HG02763 (cell line): ENCODE data around the gene RIMKLA.

Source experiments
- ATAC-seq: cut with Tn5 transposase; IDR thresholded peaks from one replicate; pipeline ENCODE4 v1.9.1; 2021; ENCODE audit warnings: mild to moderate bottlenecking, moderate library complexity; ENCODE audit not compliant: unreplicated experiment

The RIMKLA gene

DNA sequence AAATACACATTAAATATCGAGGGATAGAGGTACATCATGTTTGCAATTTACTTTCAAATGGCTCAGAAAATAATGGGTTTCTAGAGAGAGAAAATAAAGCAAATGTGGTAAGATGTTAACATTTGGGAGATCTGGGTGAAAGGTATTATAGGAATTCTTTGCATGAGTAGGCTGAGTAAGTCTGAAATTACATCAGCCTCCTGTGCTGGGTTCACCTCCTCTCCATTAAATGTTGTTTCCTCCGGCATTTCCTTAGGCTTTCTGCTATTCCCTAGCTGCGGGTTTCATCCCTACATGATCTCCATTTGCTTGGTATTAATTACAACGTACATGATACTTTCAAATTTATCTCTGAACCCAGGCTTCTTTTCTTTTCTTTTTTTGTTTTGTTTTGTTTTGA is 43.6 kb downstream of the RIMKLA start:
- no peak for ATAC-seq

DNA sequence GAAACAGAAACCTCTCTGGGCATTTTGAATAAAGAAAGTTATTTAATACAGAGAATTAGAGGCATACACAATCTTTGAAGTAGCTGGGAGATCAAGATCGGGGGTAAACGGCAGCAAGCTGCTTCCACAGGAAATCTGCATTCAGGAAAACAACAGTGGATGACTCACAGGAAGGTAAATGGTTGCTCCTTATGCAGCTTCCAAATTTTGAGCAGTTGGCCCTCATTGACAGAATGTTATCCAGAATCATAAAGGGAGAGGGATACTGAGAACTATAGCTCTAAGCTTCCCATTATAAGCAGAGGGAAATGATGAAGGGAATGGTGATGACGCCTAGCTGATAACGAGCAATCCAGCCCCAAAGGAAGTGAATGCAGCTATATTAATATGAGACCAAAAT is 46.6 kb downstream of the RIMKLA start:
- ATAC-seq = no peak

DNA sequence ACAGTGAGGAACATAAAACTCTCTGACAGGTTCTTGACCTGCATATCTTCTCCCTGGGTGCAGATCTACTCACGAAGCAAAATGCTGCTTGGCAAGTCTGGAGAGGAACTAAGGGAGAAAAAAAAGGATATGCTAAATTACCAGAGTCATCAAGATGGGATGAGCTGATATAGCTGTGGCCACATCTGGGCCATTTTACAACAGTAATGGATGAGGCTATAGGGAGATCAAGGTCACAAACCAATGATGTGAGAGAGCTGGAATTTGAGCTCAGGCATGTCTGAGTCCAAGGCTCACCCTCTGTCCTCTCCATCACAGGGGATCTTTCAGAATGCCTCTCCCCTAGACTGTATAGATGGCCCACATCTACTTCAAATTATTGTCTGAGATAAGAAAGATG is 49.0 kb downstream of the RIMKLA start:
- no peak for ATAC-seq

GRCh38 chr1:42430286-42431135 is 49.9 kb downstream of the RIMKLA start:
- no peak for ATAC-seq

GRCh38 chr1:42431514-42431913 is 50.9 kb downstream of the RIMKLA start:
- no peak for ATAC-seq

DNA sequence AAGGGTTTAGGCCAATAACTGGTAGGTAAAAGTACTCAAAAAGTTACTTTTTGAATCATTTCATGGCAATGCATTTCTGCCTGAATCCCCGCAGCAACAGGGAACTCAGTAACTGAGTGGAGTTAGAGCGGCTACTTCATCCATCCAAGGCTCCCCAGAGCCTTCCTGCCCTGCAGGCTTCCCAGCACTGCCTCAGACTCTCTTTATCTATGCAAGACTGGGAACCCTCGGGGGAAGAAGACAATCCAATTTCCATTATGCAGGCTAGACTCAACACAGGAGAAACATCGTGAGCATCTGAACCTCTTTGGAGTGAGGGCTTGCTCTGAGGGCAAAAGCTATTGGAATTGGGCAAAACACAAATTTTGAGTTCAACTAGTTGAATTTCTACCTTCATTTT is 52.1 kb downstream of the RIMKLA start:
- ATAC-seq = no peak

GRCh38 chr1:42433369-42433768 is 52.8 kb downstream of the RIMKLA start:
- no peak for ATAC-seq

DNA sequence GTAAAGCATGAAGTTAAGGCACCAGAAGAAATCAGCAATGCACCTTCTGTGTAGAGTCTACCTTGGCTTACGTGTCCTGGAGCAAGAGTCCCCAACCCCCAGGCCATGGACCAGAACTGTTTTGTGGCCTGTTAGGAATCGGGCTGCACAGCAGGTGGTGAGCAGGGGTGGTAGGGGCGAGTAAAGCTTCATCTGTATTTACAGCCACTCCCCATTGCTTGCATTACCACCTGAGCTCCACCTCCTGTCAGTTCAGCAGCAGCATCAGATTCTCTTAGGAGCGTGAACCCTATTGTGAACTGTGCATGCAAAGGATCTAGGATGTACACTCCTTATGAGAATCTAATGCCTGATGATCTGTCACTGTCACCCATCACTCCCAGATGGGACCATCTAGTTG is 53.7 kb downstream of the RIMKLA start:
- no peak for ATAC-seq

DNA sequence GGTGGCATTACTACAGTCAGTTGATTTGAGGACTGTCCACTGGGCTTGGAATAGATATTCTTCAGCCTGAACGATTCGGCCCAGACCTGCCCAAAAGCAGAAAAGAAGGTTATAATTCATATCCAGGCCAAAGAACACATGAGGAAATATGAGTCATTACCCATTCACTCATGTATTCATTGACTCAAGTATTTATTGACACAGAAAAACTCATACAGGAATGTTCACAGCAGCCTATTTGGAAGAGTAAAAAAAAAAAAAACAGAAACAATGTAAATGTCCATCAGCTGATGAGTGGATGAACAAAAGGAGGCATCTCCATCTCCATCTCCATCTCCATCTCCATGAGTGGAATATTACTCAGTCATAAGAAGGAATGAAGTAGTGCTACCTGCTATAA is 59.3 kb downstream of the RIMKLA start:
- ATAC-seq = no peak

DNA sequence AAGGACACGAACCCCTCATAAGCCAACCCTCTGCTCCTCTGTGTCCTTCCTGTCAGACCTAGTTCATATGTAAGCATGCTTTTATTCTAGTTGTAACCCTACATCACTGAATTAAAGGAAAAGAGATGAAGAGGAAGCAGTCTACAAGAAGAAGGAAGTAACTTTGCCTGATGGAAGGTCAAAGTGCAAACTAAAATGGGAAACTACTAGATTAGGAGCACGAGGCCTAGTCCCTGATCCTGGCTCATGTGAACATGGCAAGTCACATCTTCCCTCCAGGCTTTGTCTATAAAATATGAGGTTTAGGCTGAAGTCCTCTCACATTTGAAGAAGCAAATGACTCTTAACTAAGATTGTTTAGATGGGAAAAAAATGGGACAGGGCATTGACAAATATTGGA is 62.1 kb downstream of the RIMKLA start:
- ATAC-seq = no peak

DNA sequence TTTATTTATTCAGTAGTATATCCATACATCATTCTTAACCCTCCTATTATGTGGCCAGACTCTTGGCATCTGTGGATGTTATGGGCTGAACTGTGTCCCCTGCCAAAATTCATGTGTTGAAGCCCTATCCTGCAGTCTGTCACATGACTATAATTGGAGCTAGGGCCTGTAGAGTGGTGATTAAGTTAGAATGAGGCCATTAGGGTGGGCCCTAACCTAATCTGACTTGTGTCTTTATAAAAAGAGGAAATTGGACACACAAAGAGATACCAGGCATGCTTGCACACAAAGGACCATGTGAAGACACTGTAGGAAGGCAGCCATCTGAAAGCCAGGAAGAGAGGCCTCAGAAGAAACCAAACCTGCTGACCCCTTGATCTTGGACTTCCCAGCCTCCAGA is 68.7 kb downstream of the RIMKLA start:
- no peak for ATAC-seq

DNA sequence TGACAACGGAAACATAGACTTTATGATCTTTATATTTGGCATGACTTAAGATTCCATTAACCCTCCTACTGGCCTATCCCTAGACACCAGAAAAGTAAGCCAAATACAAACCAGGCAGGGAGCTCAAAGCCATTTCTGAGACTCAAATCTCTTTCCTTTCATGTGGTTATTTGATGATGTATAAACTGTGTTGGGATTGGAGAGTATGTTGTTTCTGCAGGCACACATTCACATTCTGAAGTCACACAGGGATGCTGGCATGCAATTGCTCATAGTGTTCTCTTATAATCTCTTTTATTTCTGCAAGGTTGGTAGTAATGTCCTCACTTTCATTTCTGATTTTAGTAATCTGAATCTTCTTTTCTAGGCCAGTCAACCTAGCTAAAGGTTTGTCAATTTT is 69.5 kb downstream of the RIMKLA start:
- no peak for ATAC-seq

DNA sequence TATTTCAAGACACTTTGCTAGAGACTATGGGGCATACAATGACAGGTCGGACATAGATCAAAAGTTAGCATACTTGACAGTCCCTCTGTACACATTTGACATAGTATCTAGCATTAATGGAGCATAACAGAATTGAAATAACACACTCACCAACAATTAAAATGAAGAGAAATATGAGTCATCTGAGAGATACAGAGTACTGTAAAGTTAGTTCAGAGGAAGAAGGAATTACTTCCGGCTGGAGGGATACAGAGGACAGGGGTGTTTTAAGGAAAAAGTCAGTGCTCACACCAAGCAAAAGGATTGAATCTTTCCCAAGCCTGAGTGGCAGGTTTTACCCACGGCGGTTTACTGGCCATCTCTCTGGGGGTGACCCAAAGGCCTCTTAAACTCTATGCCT is 72.8 kb downstream of the RIMKLA start:
- ATAC-seq = no peak

DNA sequence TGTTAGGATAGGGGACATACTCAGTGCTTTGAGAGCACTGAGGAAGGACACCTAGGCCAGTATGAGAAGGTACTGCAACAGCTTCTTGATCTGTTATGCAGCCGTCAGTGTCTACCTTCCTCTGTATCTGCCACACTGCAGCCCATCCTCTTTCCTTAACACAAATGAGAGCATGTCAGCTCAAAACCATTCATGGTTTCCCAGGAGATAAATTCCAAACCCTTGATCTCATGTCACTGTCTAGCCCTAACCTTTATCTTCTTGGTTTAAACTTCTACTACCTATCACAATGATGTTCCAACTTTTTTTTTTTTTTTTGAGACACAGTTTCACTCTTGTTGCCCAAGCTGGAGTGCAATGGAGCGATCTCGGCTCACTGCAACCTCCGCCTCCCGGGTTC is 73.8 kb downstream of the RIMKLA start:
- ATAC-seq = no peak

- peak; percentile 81 for ATAC-seq
Observed at GRCh38 chr1:42456010-42456753, 75.6 kb downstream of the RIMKLA start, which contains the start of the genes PPCS and ZMYND12. Gene PPCS, plus strand, starts transcription at chr1:42456543. Its CDS starts 23 bp downstream, at chr1:42456566. Gene ZMYND12, minus strand, starts transcription at chr1:42456022. Its CDS starts 25 bp downstream, at chr1:42455997.

GRCh38 chr1:42456754-42457089 is 76.1 kb downstream of the RIMKLA start:
- ATAC-seq = peak; percentile 45

GRCh38 chr1:42461196-42461595 is 80.6 kb downstream of the RIMKLA start:
- ATAC-seq = no peak

DNA sequence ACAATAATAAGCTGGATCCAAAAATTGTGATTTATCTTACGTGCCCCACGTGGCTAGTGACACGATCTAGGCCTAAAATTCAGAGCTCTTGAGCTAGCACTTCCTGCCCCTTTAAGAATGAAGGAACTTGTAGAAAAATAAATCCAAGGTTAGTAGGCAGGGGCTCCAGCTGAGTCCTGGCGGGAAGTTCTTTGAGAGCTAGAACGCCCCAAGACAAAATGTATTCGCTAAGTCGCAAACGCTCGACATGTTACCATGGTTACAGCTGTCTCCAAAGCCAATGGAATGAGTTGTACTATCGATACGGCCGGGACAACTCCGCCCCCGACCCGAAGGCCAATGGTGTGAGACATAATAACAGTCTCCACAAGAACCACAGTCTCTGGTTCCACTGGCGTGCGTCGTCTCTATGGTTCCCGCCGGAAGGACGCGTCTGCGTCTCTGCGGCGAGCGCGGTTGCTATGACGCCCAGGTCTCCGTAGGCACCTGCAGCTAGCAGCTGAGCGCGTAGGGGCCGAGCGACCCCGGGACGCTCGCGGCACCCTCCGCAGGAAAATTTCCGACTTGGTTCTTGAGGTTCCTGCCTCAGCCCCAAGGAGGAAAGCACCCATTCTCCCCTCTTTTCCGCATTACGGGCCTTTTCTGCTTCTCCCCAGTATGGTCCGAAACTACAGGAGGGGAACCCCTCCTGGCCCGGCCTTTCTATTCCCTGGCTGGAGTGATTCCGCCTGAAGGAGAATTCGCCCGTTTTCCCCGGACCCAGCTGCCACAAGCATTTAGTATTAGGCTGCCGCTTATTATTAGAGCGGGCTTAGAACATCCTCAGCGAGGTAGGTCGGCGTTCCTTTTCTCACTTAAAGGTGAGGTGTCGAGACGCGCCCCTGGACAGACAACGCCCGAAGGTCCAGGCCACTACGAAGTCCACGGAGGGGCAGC is 82.5 kb downstream of the RIMKLA start, which contains the start of gene CCDC30:
CCDC30 (plus strand) TSS at position 459 of the 936 bp plus-strand sequence. CDS start 17,266 bp downstream, outside the sequence.
- ATAC-seq = peak; percentile 99

DNA sequence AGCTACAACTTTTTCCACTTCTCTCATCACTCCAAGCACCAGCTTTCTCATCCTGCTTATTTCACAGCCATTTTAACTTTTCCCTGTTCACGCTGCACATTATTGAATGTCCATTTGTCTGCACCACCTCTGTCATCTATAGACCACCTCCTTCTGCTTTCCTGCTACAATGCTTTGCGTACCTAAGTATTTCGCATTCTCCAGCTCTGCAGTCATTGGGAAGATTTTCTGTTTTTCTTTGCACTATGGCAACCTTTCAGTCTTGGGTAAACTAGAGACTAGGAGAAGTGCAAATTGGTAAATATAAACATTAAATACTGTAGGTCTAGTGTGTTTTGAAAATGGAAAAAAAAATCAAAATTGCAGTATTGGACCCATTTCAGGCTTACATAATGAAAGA is 83.3 kb downstream of the RIMKLA start:
- no peak for ATAC-seq

DNA sequence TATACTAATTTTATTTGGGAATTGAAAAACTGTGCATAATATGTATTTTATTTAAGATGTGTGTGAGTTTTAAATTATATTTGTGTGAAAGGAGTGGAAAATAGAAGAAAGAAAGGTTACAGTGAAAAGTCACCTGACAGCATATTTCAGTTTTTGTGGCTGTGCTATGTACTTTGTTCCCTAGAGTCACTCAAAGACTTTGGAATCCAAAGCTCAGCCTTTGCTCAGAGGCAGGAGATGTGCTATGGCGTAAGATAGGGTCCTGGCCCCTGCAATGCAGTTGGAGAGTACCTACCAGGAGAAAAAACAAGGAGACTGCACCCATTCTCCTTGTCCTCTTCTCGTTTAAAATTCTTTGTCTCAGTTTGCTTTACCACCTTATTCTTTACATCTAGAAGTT is 85.4 kb downstream of the RIMKLA start:
- ATAC-seq = no peak

GRCh38 chr1:42469727-42470126 is 89.1 kb downstream of the RIMKLA start:
- no peak for ATAC-seq
